MM.1S (cell line): ENCODE results near the gene RASSF1.

Source experiments
- CTCF ChIP-seq: fragments of 300-600 bp; sonication (generic); IDR thresholded peaks from 2 replicates; pipeline ENCODE4 v1.5.1; 2016; ENCODE audit warnings: antibody characterized with exemption, low read length, mixed read lengths
- EZH2 ChIP-seq: fragments of 300-600 bp; sonication (generic); optimal IDR thresholded peaks from 2 replicates; pipeline ENCODE3; 2017; ENCODE audit warnings: low read depth, mild to moderate bottlenecking, antibody characterized with exemption, low read length, mixed read lengths
- EZH2phosphoT487 ChIP-seq: fragments of 300-600 bp; sonication (generic); IDR thresholded peaks from 2 replicates; pipeline ENCODE4 v1.6.1; 2018; ENCODE audit warnings: antibody characterized with exemption, low read length

GRCh38 chr3:50325497-50326181, 15.0 kb downstream of the RASSF1 start:
- TF ChIP-seq EZH2 (no peak), CTCF (no peak), EZH2phosphoT487 (no peak)
